Neuronal stem cell (in vitro differentiated cells): ENCODE data around the gene GPD2.

Experiments used
- DNase-seq: peaks from one replicate; pipeline ENCODE4 v3.0.0-alpha.2; 2013; ENCODE audit warnings: low spot score
- H2AFZ ChIP-seq: one replicate; pipeline ENCODE4 v1.6.1; 2013; ENCODE audit warnings: mild to moderate bottlenecking, low read length, inconsistent platforms
- H2AK5ac ChIP-seq: 2 replicates; pipeline ENCODE4 v1.6.1; 2013; ENCODE audit warnings: low read depth, mild to moderate bottlenecking, inconsistent platforms, low read length, moderate library complexity, mixed read lengths
- H2BK120ac ChIP-seq: 2 replicates; pipeline ENCODE4 v1.6.1; 2013; ENCODE audit warnings: low read depth, mild to moderate bottlenecking, inconsistent platforms, low read length, moderate library complexity, mixed read lengths
- H2BK12ac ChIP-seq: one replicate; pipeline ENCODE4 v1.6.1; 2013; ENCODE audit warnings: low read length, inconsistent platforms
- H2BK15ac ChIP-seq: 2 replicates; pipeline ENCODE4 v1.6.1; 2013; ENCODE audit warnings: mild to moderate bottlenecking, low read length, inconsistent platforms, mixed read lengths
- H2BK5ac ChIP-seq: one replicate; pipeline ENCODE4 v1.6.1; 2013; ENCODE audit warnings: inconsistent platforms, mild to moderate bottlenecking, low read length, moderate library complexity
- H3K14ac ChIP-seq: one replicate; pipeline ENCODE4 v1.6.1; 2013; ENCODE audit warnings: low read length, inconsistent platforms
- H3K18ac ChIP-seq: 2 replicates; pipeline ENCODE4 v1.6.1; 2013; ENCODE audit warnings: low read length, inconsistent platforms
- H3K23ac ChIP-seq: 2 replicates; pipeline ENCODE4 v1.6.1; 2013; ENCODE audit warnings: low read depth, mild to moderate bottlenecking, mixed read lengths, low read length, inconsistent platforms; ENCODE audit not compliant: poor library complexity
- H3K27ac ChIP-seq: replicated peaks from 3 replicates; pipeline ENCODE4 v1.5.1; 2013; ENCODE audit warnings: low read length, inconsistent platforms
- H3K27me3 ChIP-seq, 3 experiments: 2 replicates each; pipeline ENCODE4 v1.6.1; 2013; ENCODE audit warnings: low read length in 3 of 3, mild to moderate bottlenecking in 2 of 3, inconsistent platforms in 1 of 3, low read depth in 1 of 3, mixed read lengths in 1 of 3, moderate library complexity in 1 of 3; ENCODE audit not compliant: control insufficient read depth in 3 of 3, insufficient read depth in 3 of 3
- H3K36me3 ChIP-seq, 2 donors: replicated peaks in 1 of 2; 2 replicates each; pipeline ENCODE4 v1.6.1; 2013; ENCODE audit warnings: low read length in 2 of 2; ENCODE audit not compliant: control insufficient read depth in 2 of 2, insufficient read depth in 2 of 2
- H3K4ac ChIP-seq: 2 replicates; pipeline ENCODE4 v1.6.1; 2013; ENCODE audit warnings: inconsistent platforms, mild to moderate bottlenecking, low read length, moderate library complexity
- H3K4me1 ChIP-seq, 2 donors: 1 replicate in 1 of 2; 2 replicates in 1 of 2; pipeline ENCODE4 v1.6.1; 2013; ENCODE audit warnings: low read length in 2 of 2, low read depth in 1 of 2; ENCODE audit not compliant: control insufficient read depth in 2 of 2, insufficient read depth in 1 of 2
- H3K4me2 ChIP-seq: one replicate; pipeline ENCODE4 v1.6.1; 2013; ENCODE audit warnings: mild to moderate bottlenecking, low read length, inconsistent platforms; ENCODE audit not compliant: insufficient read depth, poor library complexity, severe bottlenecking
- H3K4me3 ChIP-seq, 2 donors: 2 replicates each; pipeline ENCODE4 v1.5.1; 2013; ENCODE audit warnings: low read length in 2 of 2, mild to moderate bottlenecking in 2 of 2, inconsistent platforms in 1 of 2, moderate library complexity in 1 of 2
- H3K79me1 ChIP-seq: one replicate; pipeline ENCODE4 v1.6.1; 2013; ENCODE audit warnings: low read depth, mild to moderate bottlenecking, inconsistent platforms, low read length, moderate library complexity
- H3K9ac ChIP-seq: one replicate; pipeline ENCODE4 v1.6.1; 2013; ENCODE audit warnings: mild to moderate bottlenecking, low read depth, low read length, inconsistent platforms; ENCODE audit not compliant: poor library complexity
- H3K9me3 ChIP-seq, 2 donors: replicated peaks in 1 of 2; 2 replicates each; pipeline versions ENCODE3 to v1.6.1; 2013; ENCODE audit warnings: low read length in 2 of 2, mild to moderate bottlenecking in 2 of 2, inconsistent platforms in 1 of 2, low read depth in 1 of 2, mixed read lengths in 1 of 2, moderate library complexity in 1 of 2; ENCODE audit not compliant: control insufficient read depth in 2 of 2, insufficient read depth in 1 of 2
- H4K8ac ChIP-seq: one replicate; pipeline ENCODE4 v1.6.1; 2013; ENCODE audit warnings: low read depth, mild to moderate bottlenecking, inconsistent platforms, low read length, moderate library complexity
- H4K91ac ChIP-seq: one replicate; pipeline ENCODE4 v1.6.1; 2013; ENCODE audit warnings: low read length, low read depth, mild to moderate bottlenecking, inconsistent platforms; ENCODE audit not compliant: poor library complexity
- WGBS, 2 donors: extraction: QIAGEN DNeasy Blood & Tissue Kit; methylation state at CpG; one replicate each; pipeline ENCODE4 v1.1.7; 2013; ENCODE audit warnings: missing lambda C conversion rate in 2 of 2, mixed read lengths in 1 of 2; ENCODE audit not compliant: insufficient read length in 2 of 2, insufficient replicate concordance in 1 of 2; ENCODE audit errors: extremely low coverage in 2 of 2; 5-methylcytosine and 5-hydroxymethylcytosine counted together

GPD2 gene

GRCh38 chr2:156483741-156484173, 47.6 kb downstream of the GPD2 start:
- no CpG with 5 or more reads among the region's 3 CpGs for WGBS, 2 donors
- H2BK15ac ChIP-seq = no peak overlapping the region
- H2BK5ac ChIP-seq = no peak overlapping the region
- no peak overlapping the region for H4K91ac ChIP-seq
- H3K9ac ChIP-seq = no peak overlapping the region
- H2AK5ac ChIP-seq = no peak overlapping the region
- H3K18ac ChIP-seq = no peak overlapping the region
- no peaks in the 10 kb centered on the region for H3K4me1 ChIP-seq
- H3K27me3 ChIP-seq = no peaks in the 10 kb centered on the region
- no peak for DNase-seq
- H3K23ac ChIP-seq = no peak overlapping the region
- H3K27ac ChIP-seq = no peak overlapping the region
- H3K79me1 ChIP-seq = no peaks in the 10 kb centered on the region
- H3K9me3 ChIP-seq = no peaks in the 10 kb centered on the region
- H4K8ac ChIP-seq = no peak overlapping the region
- no peak overlapping the region for H3K14ac ChIP-seq
- H3K4me3 ChIP-seq = no peak overlapping the region
- no peak overlapping the region for H3K4ac ChIP-seq
- no peaks in the 10 kb centered on the region for H3K36me3 ChIP-seq
- H2AFZ ChIP-seq = no peak overlapping the region
- H2BK120ac ChIP-seq = no peak overlapping the region
- H3K4me2 ChIP-seq = no peak overlapping the region
- no peak overlapping the region for H2BK12ac ChIP-seq

DNA sequence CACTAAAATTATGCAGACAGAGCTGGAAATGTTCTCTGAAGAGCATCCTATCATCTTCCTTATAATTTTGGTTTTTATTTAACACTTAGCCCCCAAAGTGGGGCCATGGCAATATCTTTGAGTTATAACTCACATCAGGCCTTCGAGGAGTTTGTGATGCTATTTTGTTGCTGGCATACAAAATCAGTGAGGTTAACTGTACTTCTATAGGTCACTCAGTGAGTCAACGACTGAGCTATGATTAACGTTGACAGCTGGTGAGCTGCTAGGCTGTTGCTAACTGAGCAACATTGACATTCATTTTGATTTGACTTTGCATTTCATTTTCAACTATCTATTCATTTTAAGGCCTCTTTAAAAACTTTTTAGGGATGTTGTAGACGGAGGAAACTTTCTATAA, 50.0 kb downstream of the GPD2 start:
- Histone ChIP-seq H3K4me1 (no peaks in the 10 kb centered on the region), H3K9ac (no peak overlapping the region), H2AK5ac (no peak overlapping the region), H3K36me3 (no peaks in the 10 kb centered on the region), H3K4me3 (no peak overlapping the region), H3K14ac (no peak overlapping the region), H3K79me1 (no peaks in the 10 kb centered on the region), H3K18ac (no peak overlapping the region), H2AFZ (no peak overlapping the region), H3K4ac (no peak overlapping the region), H3K4me2 (no peak overlapping the region), H3K27ac (no peak overlapping the region), H2BK120ac (no peak overlapping the region), H4K8ac (no peak overlapping the region), H3K9me3 (no peaks in the 10 kb centered on the region), H3K27me3 (no peaks in the 10 kb centered on the region), H3K23ac (no peak overlapping the region), H2BK12ac (no peak overlapping the region), H4K91ac (no peak overlapping the region), H2BK5ac (no peak overlapping the region), H2BK15ac (no peak overlapping the region)
- DNase-seq = no peak
- no CpG with 5 or more reads among the region's 4 CpGs for WGBS, 2 donors

DNA sequence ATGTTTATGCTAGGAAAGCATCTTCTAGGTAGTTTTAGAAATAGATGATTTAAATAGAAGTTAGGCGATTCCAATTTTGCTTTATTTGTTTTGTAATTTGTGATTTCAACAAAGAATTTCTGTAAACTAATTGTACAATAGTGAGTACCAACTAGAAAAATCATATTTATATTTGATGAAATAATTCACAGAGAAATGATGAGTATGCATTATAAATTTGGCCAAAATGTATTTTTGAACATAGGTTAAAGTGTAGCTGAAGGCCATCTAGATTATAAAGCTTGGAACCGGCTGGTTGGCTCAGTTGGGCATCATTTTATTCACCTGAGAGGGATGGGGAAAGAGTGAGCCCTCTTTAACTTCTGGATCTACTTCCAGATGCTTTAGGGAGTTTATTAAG, 50.4 kb downstream of the GPD2 start:
- Histone ChIP-seq H2BK12ac (no peak overlapping the region), H3K79me1 (no peaks in the 10 kb centered on the region), H3K4me2 (no peak overlapping the region), H2BK15ac (no peak overlapping the region), H2BK120ac (no peak overlapping the region), H3K4ac (no peak overlapping the region), H3K4me1 (no peaks in the 10 kb centered on the region), H2AFZ (no peak overlapping the region), H3K27me3 (no peaks in the 10 kb centered on the region), H2AK5ac (no peak overlapping the region), H4K91ac (no peak overlapping the region), H3K9ac (no peak overlapping the region), H3K4me3 (no peak overlapping the region), H3K36me3 (no peaks in the 10 kb centered on the region), H3K18ac (no peak overlapping the region), H3K27ac (no peak overlapping the region), H3K9me3 (no peaks in the 10 kb centered on the region), H3K23ac (no peak overlapping the region), H2BK5ac (no peak overlapping the region), H3K14ac (no peak overlapping the region), H4K8ac (no peak overlapping the region)
- no peak for DNase-seq
- no CpG with 5 or more reads among the region's 2 CpGs for WGBS, 2 donors

DNA sequence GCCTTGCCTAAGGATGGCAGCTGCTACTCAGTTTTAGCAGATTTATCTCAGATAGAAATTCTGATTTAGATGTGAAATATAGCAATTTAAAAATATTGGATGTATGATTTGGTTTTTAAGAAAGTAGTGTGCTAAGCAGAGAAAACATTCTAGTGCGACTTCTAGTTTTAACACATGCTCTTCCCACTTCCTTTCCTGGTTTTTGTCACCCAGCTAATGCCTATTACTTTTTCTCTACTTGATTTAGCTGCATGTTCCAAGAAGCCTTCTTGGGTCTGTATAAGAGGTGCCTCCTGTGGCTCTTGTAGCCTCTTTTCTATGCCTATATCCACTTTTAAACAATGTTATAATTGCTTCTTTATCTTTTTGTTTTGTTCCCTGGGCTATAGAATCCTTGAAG, 53.0 kb downstream of the GPD2 start:
- H3K23ac ChIP-seq = no peak overlapping the region
- no peak for DNase-seq
- H2BK15ac ChIP-seq = no peak overlapping the region
- H4K91ac ChIP-seq = no peak overlapping the region
- no peak overlapping the region for H2AK5ac ChIP-seq
- H3K27me3 ChIP-seq = no peaks in the 10 kb centered on the region
- H3K4me3 ChIP-seq = no peak overlapping the region
- no peak overlapping the region for H3K4me2 ChIP-seq
- H3K79me1 ChIP-seq = no peaks in the 10 kb centered on the region
- no peak overlapping the region for H3K4ac ChIP-seq
- H2BK5ac ChIP-seq = no peak overlapping the region
- no CpG with 5 or more reads among the region's 1 CpG for WGBS, 2 donors
- no peak overlapping the region for H3K9ac ChIP-seq
- no peak overlapping the region for H2BK120ac ChIP-seq
- no peaks in the 10 kb centered on the region for H3K36me3 ChIP-seq
- H3K4me1 ChIP-seq = no peaks in the 10 kb centered on the region
- H2BK12ac ChIP-seq = no peak overlapping the region
- H3K18ac ChIP-seq = no peak overlapping the region
- H4K8ac ChIP-seq = no peak overlapping the region
- no peaks in the 10 kb centered on the region for H3K9me3 ChIP-seq
- no peak overlapping the region for H2AFZ ChIP-seq
- no peak overlapping the region for H3K14ac ChIP-seq
- H3K27ac ChIP-seq = no peak overlapping the region
